NOMO-1 treated with DMSO at 0.1 percent for 48 hours (cell line): Measurements from ENCODE around the gene GNAO1.

Experiments
- DNase-seq: peaks from one replicate; lab custom pipeline; 2025; ENCODE audit not compliant: unreplicated experiment; lab: John Stamatoyannopoulos, UW

Gene GNAO1

GRCh38 chr16:56329887-56330286 is 138.6 kb downstream of the GNAO1 start:
- DNase-seq, result no peak

- DNase-seq, result no peak
Measured at GRCh38 chr16:56330476-56330875, 139.2 kb downstream of the GNAO1 start.

GRCh38 chr16:56331399-56331798 is 140.1 kb downstream of the GNAO1 start:
- no peak for DNase-seq

GRCh38 chr16:56331915-56332314 is 140.6 kb downstream of the GNAO1 start:
- DNase-seq, result no peak

GRCh38 chr16:56332464-56333079 is 141.3 kb downstream of the GNAO1 start:
- DNase-seq, result peak; percentile 15

- DNase-seq, result no peak
Measured at GRCh38 chr16:56334761-56335160, 143.5 kb downstream of the GNAO1 start.

- no peak for DNase-seq
Measured at GRCh38 chr16:56336071-56336688, 144.9 kb downstream of the GNAO1 start.

- DNase-seq, result no peak
Measured at GRCh38 chr16:56336711-56337110, 145.4 kb downstream of the GNAO1 start.

GRCh38 chr16:56337131-56337857 is 146.0 kb downstream of the GNAO1 start:
- DNase-seq, result no peak

GRCh38 chr16:56337858-56338325 is 146.6 kb downstream of the GNAO1 start:
- DNase-seq, result no peak

GRCh38 chr16:56338566-56339318 is 147.5 kb downstream of the GNAO1 start:
- DNase-seq, result no peak

- no peak for DNase-seq
Measured at GRCh38 chr16:56339431-56340195, 148.3 kb downstream of the GNAO1 start.

- DNase-seq, result no peak
Measured at GRCh38 chr16:56340416-56340815, 149.1 kb downstream of the GNAO1 start.

- no peak for DNase-seq
Measured at GRCh38 chr16:56340864-56341365, 149.6 kb downstream of the GNAO1 start.

GRCh38 chr16:56341656-56342399 is 150.5 kb downstream of the GNAO1 start:
- DNase-seq, result no peak

- no peak for DNase-seq
Measured at GRCh38 chr16:56343661-56344517, 152.6 kb downstream of the GNAO1 start.

GRCh38 chr16:56344518-56345405 is 153.5 kb downstream of the GNAO1 start:
- no peak for DNase-seq
